GM23338 (cell line): ENCODE results near the gene DKK2. TPM values are rescaled to one million over a fixed set of nuclear protein-coding genes. Genes with fewer than 3 reads are reported as not detected.

ENCODE experiments used
- ATAC-seq: fragments of 200-7000 bp; cut with Tn5 transposase; 3 replicates; pipeline ENCODE4 v1.9.1; 2020
- DNase-seq: peaks from one replicate; pipeline ENCODE4 v3.0.0-alpha.2; 2015; ENCODE audit warnings: low spot score
- H2AFZ ChIP-seq: fragments of 200-600 bp; sonication (generic); 2 replicates; pipeline ENCODE4 v1.8.0; 2016; ENCODE audit warnings: antibody characterized with exemption, mild to moderate bottlenecking, moderate library complexity
- H3F3A ChIP-seq: fragments of 200-600 bp; sonication (generic); replicated peaks from 2 replicates; pipeline ENCODE4 v1.8.0; 2017; ENCODE audit warnings: antibody characterized with exemption, mixed run types, low read depth
- H3K27ac ChIP-seq: fragments of 200-600 bp; sonication (generic); 2 replicates; pipeline ENCODE4 v1.6.1; 2016; ENCODE audit warnings: low read depth
- H3K27me3 ChIP-seq: fragments of 200-600 bp; sonication (generic); 2 replicates; pipeline ENCODE4 v1.8.0; 2016; ENCODE audit warnings: mild to moderate bottlenecking, mixed run types, moderate library complexity; ENCODE audit not compliant: insufficient read depth
- H3K36me3 ChIP-seq: fragments of 200-600 bp; sonication (generic); 2 replicates; pipeline ENCODE4 v1.8.0; 2016; ENCODE audit warnings: mild to moderate bottlenecking; ENCODE audit not compliant: insufficient read depth
- H3K4me1 ChIP-seq: fragments of 200-600 bp; sonication (generic); 2 replicates; pipeline ENCODE4 v1.8.0; 2016; ENCODE audit warnings: mild to moderate bottlenecking, moderate library complexity; ENCODE audit not compliant: insufficient read depth
- H3K4me2 ChIP-seq: fragments of 200-600 bp; sonication (generic); 2 replicates; pipeline ENCODE4 v1.7.1; 2017; ENCODE audit warnings: mixed run types
- H3K4me3 ChIP-seq: fragments of 200-600 bp; sonication (generic); 2 replicates; pipeline ENCODE4 v1.6.1; 2016; ENCODE audit warnings: mixed run types
- H3K79me2 ChIP-seq: fragments of 200-600 bp; sonication (generic); replicated peaks from 2 replicates; pipeline ENCODE4 v1.8.0; 2017; ENCODE audit warnings: mild to moderate bottlenecking; ENCODE audit not compliant: insufficient read depth
- H3K9me2 ChIP-seq: fragments of 200-600 bp; sonication (generic); 2 replicates; pipeline ENCODE4 v1.8.0; 2017; ENCODE audit not compliant: insufficient read depth
- H4K20me1 ChIP-seq: fragments of 200-600 bp; sonication (generic); replicated peaks from 2 replicates; pipeline ENCODE4 v1.8.0; 2017; ENCODE audit warnings: mild to moderate bottlenecking; ENCODE audit not compliant: insufficient read depth
- H3K27ac Mint-ChIP-seq: 2 replicates; pipeline ENCODE4 v1.8.0; 2020; ENCODE audit warnings: inconsistent platforms, mild to moderate bottlenecking, moderate library complexity, mixed read lengths
- H3K27me3 Mint-ChIP-seq: 3 replicates; pipeline ENCODE4 v1.8.0; 2022; ENCODE audit warnings: low read depth, mild to moderate bottlenecking, moderate library complexity, mixed read lengths, inconsistent platforms; ENCODE audit not compliant: insufficient read depth, poor library complexity
- H3K36me3 Mint-ChIP-seq: 3 replicates; pipeline ENCODE4 v1.8.0; 2021; ENCODE audit warnings: low read depth, mild to moderate bottlenecking, inconsistent platforms, moderate library complexity, mixed read lengths
- H3K4me1 Mint-ChIP-seq: 3 replicates; pipeline ENCODE4 v1.8.0; 2020; ENCODE audit warnings: mild to moderate bottlenecking, inconsistent platforms, mixed read lengths
- H3K4me3 Mint-ChIP-seq: 3 replicates; pipeline ENCODE4 v1.8.0; 2021; ENCODE audit warnings: moderate library complexity, mild to moderate bottlenecking, inconsistent platforms, mixed read lengths
- H3K9me3 Mint-ChIP-seq: 3 replicates; pipeline ENCODE4 v1.8.0; 2020; ENCODE audit warnings: moderate library complexity, mild to moderate bottlenecking, inconsistent platforms, mixed read lengths
- CREB1 ChIP-seq: fragments of 250-450 bp; sonication (Bioruptor Pico); IDR thresholded peaks from 2 replicates; pipeline ENCODE4 v1.5.0; 2020; ENCODE audit warnings: low read depth, mild to moderate bottlenecking, moderate library complexity
- JUNB ChIP-seq: IDR thresholded peaks from one replicate; pipeline ENCODE4 v1.6.1; 2016; ENCODE audit warnings: antibody characterized with exemption; ENCODE audit not compliant: unreplicated experiment
- NANOG ChIP-seq: IDR thresholded peaks from 2 replicates; pipeline ENCODE4 v1.6.1; 2016; ENCODE audit warnings: antibody characterized with exemption, borderline replicate concordance
- POLR2AphosphoS5 ChIP-seq: IDR thresholded peaks from 2 replicates; pipeline ENCODE4 v1.6.1; 2016; ENCODE audit warnings: antibody characterized with exemption, low read depth
- ZNF114 ChIP-seq: fragments of 250-450 bp; sonication (Bioruptor Pico); IDR thresholded peaks from 2 replicates; pipeline ENCODE4 v1.5.0; 2020; ENCODE audit warnings: mild to moderate bottlenecking, moderate library complexity
- polyA plus RNA-seq: library from polyadenylated mRNA; unstranded; fragments of >200 nt; fragmentation: Nextera tagmentation; extraction: Ambion mirVana; gene quantifications from 2 replicates; pipeline ENCODE4 v1.2.1, GENCODE V29; 2016
- total RNA-seq: library from RNA; depleted of rRNA; stranded (reverse); fragments of >200 nt; shearing (Covaris generic); gene quantifications from 2 replicates; pipeline ENCODE4 v1.2.3, GENCODE V29; 2014
- TF ChIP-seq, protein P1 (sequence below): fragments of 250-450 bp; sonication (Bioruptor Pico); IDR thresholded peaks from 2 replicates; pipeline ENCODE4 v1.5.0; 2020; ENCODE audit warnings: mild to moderate bottlenecking, moderate library complexity
- TF ChIP-seq, protein P2 (sequence below): IDR thresholded peaks from 2 replicates; pipeline ENCODE4 v1.6.1; 2016; ENCODE audit warnings: antibody characterized with exemption
- TF ChIP-seq, protein P3 (sequence below), 2 experiments: fragments of 200-600 bp in 1 of 2; sonication (generic) in 1 of 2; conservative IDR thresholded peaks; 2 replicates each; pipeline versions ENCODE4 v1.5.1 to v1.6.1; 2016 to 2017; ENCODE audit warnings: antibody characterized with exemption in 2 of 2, low read depth in 2 of 2, mild to moderate bottlenecking in 2 of 2, moderate library complexity in 1 of 2
- TF ChIP-seq, protein P4 (sequence below): IDR thresholded peaks from one replicate; pipeline ENCODE4 v1.6.1; 2018; ENCODE audit warnings: antibody characterized with exemption; ENCODE audit not compliant: unreplicated experiment

DKK2 gene
- total and polyA plus RNA-seq, 2 experiments from 2014 or later, result 0.05 TPM; not detected in 1

DNA sequence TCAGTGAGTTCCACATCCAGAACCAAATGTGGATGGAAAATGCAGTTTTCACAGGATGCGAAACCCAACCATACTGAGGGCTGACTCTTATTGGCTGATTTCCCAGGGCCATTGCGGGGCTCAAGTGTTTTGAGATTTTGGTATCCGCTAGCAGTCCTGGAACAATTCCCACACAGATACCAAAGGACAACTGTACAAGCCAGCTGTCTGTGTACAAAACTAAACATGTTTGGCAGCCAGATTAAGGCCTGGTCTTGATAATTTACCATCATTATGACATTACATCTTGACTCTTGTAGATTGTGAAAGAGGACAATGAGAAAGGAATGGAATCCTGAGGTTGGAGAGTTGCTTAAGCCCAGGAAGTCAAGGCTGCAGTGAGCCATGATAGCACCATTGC lies 121.9 kb downstream of the DKK2 start (continued):
- TF ChIP-seq, protein P1, sequence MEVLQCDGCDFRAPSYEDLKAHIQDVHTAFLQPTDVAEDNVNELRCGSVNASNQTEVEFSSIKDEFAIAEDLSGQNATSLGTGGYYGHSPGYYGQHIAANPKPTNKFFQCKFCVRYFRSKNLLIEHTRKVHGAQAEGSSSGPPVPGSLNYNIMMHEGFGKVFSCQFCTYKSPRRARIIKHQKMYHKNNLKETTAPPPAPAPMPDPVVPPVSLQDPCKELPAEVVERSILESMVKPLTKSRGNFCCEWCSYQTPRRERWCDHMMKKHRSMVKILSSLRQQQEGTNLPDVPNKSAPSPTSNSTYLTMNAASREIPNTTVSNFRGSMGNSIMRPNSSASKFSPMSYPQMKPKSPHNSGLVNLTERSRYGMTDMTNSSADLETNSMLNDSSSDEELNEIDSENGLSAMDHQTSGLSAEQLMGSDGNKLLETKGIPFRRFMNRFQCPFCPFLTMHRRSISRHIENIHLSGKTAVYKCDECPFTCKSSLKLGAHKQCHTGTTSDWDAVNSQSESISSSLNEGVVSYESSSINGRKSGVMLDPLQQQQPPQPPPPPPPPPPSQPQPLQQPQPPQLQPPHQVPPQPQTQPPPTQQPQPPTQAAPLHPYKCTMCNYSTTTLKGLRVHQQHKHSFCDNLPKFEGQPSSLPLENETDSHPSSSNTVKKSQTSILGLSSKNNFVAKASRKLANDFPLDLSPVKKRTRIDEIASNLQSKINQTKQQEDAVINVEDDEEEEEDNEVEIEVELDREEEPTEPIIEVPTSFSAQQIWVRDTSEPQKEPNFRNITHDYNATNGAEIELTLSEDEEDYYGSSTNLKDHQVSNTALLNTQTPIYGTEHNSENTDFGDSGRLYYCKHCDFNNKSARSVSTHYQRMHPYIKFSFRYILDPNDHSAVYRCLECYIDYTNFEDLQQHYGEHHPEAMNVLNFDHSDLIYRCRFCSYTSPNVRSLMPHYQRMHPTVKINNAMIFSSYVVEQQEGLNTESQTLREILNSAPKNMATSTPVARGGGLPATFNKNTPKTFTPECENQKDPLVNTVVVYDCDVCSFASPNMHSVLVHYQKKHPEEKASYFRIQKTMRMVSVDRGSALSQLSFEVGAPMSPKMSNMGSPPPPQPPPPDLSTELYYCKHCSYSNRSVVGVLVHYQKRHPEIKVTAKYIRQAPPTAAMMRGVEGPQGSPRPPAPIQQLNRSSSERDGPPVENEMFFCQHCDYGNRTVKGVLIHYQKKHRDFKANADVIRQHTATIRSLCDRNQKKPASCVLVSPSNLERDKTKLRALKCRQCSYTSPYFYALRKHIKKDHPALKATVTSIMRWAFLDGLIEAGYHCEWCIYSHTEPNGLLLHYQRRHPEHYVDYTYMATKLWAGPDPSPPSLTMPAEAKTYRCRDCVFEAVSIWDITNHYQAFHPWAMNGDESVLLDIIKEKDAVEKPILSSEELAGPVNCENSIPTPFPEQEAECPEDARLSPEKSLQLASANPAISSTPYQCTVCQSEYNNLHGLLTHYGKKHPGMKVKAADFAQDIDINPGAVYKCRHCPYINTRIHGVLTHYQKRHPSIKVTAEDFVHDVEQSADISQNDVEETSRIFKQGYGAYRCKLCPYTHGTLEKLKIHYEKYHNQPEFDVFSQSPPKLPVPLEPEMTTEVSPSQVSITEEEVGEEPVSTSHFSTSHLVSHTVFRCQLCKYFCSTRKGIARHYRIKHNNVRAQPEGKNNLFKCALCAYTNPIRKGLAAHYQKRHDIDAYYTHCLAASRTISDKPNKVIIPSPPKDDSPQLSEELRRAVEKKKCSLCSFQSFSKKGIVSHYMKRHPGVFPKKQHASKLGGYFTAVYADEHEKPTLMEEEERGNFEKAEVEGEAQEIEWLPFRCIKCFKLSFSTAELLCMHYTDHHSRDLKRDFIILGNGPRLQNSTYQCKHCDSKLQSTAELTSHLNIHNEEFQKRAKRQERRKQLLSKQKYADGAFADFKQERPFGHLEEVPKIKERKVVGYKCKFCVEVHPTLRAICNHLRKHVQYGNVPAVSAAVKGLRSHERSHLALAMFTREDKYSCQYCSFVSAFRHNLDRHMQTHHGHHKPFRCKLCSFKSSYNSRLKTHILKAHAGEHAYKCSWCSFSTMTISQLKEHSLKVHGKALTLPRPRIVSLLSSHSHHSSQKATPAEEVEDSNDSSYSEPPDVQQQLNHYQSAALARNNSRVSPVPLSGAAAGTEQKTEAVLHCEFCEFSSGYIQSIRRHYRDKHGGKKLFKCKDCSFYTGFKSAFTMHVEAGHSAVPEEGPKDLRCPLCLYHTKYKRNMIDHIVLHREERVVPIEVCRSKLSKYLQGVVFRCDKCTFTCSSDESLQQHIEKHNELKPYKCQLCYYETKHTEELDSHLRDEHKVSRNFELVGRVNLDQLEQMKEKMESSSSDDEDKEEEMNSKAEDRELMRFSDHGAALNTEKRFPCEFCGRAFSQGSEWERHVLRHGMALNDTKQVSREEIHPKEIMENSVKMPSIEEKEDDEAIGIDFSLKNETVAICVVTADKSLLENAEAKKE (CRISPR knock-in tag), result no peak
- no peak for TF ChIP-seq JUNB
- TF ChIP-seq, protein P2, sequence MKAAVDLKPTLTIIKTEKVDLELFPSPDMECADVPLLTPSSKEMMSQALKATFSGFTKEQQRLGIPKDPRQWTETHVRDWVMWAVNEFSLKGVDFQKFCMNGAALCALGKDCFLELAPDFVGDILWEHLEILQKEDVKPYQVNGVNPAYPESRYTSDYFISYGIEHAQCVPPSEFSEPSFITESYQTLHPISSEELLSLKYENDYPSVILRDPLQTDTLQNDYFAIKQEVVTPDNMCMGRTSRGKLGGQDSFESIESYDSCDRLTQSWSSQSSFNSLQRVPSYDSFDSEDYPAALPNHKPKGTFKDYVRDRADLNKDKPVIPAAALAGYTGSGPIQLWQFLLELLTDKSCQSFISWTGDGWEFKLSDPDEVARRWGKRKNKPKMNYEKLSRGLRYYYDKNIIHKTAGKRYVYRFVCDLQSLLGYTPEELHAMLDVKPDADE, result no peak

DNA sequence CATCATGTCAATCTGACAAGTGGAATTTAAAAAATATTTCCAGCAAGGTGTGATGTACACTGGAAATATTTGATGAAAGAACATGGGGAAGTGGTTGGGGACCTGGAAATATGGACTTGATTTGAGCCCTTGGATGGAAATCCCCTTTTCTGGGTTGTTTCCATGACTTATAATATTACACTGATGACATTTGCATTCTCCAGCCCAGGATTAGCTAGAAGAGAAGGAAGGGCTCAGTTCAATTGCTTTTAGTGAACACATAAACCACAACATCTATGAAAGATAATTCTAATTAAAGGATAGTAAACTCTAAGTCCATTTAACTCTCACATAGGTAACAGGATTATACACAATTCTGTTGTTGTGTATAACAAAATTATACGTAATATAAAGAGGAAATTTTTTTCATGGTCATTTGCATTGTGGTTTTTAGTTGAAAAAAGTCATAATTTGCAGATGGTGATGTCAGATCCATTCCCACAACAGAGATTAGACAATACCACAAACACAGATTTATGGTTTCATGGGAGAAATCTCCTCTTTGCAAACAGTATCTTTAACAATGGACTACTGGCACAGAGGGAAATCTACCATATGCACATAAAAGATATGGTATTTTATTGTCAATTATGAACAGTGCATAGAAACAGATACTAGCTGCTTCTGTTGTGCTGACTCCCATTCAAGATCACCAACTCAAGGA lies 126.5 kb downstream of the DKK2 start:
- Histone ChIP-seq H3K27me3 (no peaks in the 10 kb centered on the region), H3K27ac (no peak overlapping the region), H3K4me3 (no peak overlapping the region), H3K4me1 (no peaks in the 10 kb centered on the region), H2AFZ (no peak overlapping the region), H4K20me1 (no peaks in the 10 kb centered on the region), H3K36me3 (no peaks in the 10 kb centered on the region), H3K79me2 (no peaks in the 10 kb centered on the region), H3K4me2 (no peak overlapping the region), H3F3A (no peaks in the 10 kb centered on the region), H3K9me2 (no peaks in the 10 kb centered on the region)
- no peaks in the 10 kb centered on the region for H3K36me3 Mint-ChIP-seq
- no peaks in the 10 kb centered on the region for H3K27me3 Mint-ChIP-seq
- DNase-seq (no peak), ATAC-seq (no peak)
- H3K4me3 Mint-ChIP-seq, result no peak overlapping the region
- H3K27ac Mint-ChIP-seq, result no peak overlapping the region
- H3K4me1 Mint-ChIP-seq, result no peaks in the 10 kb centered on the region
- H3K9me3 Mint-ChIP-seq, result no peaks in the 10 kb centered on the region
- TF ChIP-seq, protein P3, sequence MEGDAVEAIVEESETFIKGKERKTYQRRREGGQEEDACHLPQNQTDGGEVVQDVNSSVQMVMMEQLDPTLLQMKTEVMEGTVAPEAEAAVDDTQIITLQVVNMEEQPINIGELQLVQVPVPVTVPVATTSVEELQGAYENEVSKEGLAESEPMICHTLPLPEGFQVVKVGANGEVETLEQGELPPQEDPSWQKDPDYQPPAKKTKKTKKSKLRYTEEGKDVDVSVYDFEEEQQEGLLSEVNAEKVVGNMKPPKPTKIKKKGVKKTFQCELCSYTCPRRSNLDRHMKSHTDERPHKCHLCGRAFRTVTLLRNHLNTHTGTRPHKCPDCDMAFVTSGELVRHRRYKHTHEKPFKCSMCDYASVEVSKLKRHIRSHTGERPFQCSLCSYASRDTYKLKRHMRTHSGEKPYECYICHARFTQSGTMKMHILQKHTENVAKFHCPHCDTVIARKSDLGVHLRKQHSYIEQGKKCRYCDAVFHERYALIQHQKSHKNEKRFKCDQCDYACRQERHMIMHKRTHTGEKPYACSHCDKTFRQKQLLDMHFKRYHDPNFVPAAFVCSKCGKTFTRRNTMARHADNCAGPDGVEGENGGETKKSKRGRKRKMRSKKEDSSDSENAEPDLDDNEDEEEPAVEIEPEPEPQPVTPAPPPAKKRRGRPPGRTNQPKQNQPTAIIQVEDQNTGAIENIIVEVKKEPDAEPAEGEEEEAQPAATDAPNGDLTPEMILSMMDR (conservative IDR thresholded peaks at IDR 0.05; ENCODE audit: low read depth in 2 of 2), result no peak
- TF ChIP-seq POLR2AphosphoS5 (no peak), ZNF114 (no peak), NANOG (no peak), CREB1 (CRISPR knock-in tag) (no peak)
- TF ChIP-seq, protein P4, sequence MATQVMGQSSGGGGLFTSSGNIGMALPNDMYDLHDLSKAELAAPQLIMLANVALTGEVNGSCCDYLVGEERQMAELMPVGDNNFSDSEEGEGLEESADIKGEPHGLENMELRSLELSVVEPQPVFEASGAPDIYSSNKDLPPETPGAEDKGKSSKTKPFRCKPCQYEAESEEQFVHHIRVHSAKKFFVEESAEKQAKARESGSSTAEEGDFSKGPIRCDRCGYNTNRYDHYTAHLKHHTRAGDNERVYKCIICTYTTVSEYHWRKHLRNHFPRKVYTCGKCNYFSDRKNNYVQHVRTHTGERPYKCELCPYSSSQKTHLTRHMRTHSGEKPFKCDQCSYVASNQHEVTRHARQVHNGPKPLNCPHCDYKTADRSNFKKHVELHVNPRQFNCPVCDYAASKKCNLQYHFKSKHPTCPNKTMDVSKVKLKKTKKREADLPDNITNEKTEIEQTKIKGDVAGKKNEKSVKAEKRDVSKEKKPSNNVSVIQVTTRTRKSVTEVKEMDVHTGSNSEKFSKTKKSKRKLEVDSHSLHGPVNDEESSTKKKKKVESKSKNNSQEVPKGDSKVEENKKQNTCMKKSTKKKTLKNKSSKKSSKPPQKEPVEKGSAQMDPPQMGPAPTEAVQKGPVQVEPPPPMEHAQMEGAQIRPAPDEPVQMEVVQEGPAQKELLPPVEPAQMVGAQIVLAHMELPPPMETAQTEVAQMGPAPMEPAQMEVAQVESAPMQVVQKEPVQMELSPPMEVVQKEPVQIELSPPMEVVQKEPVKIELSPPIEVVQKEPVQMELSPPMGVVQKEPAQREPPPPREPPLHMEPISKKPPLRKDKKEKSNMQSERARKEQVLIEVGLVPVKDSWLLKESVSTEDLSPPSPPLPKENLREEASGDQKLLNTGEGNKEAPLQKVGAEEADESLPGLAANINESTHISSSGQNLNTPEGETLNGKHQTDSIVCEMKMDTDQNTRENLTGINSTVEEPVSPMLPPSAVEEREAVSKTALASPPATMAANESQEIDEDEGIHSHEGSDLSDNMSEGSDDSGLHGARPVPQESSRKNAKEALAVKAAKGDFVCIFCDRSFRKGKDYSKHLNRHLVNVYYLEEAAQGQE, result no peak
